HEK293 (cell line): ENCODE measurements around the gene FAM78B.

Experiments
- CTCF ChIA-PET: fragments of 350-600 bp; formaldehyde crosslinking; extraction: SDS; loops from one replicate; lab custom pipeline; 2021; ENCODE audit warnings: antibody characterized with exemption; lab: Yijun Ruan, JAX
- POLR2A ChIA-PET: fragments of 300-600 bp; formaldehyde crosslinking; extraction: SDS; loops from one replicate; lab custom pipeline; 2020; ENCODE audit warnings: antibody characterized with exemption, inconsistent platforms; lab: Yijun Ruan, JAX
- H3K27ac ChIP-seq: fragments of 200-500 bp; sonication (Bioruptor generic); 2 replicates; pipeline ENCODE4 v1.5.1; 2014; ENCODE audit warnings: low read depth, low read length, control low read depth, inconsistent platforms; ENCODE audit errors: extremely low read depth
- H3K36me3 ChIP-seq, 2 experiments: fragments of 200-500 bp in 1 of 2; sonication (Bioruptor generic) in 1 of 2; 1 replicate in 1 of 2; 2 replicates in 1 of 2; pipeline ENCODE4 v1.5.1; 2014 to 2017; ENCODE audit warnings: inconsistent platforms in 2 of 2, low read length in 2 of 2; ENCODE audit not compliant: control insufficient read depth in 2 of 2, insufficient read depth in 1 of 2
- H3K4me1 ChIP-seq: fragments of 200-500 bp; sonication (Bioruptor generic); 2 replicates; pipeline ENCODE4 v1.5.1; 2014; ENCODE audit warnings: mild to moderate bottlenecking, low read length, inconsistent platforms; ENCODE audit not compliant: control insufficient read depth, insufficient read depth
- H3K4me3 ChIP-seq: 2 replicates; pipeline ENCODE4 v1.5.1; 2011; ENCODE audit warnings: low read depth, mild to moderate bottlenecking, control low read depth, low read length, moderate library complexity
- H3K9me3 ChIP-seq: fragments of 200-500 bp; sonication (Bioruptor generic); 2 replicates; pipeline ENCODE4 v1.5.1; 2014; ENCODE audit warnings: low read depth, low read length, inconsistent platforms; ENCODE audit not compliant: control insufficient read depth, insufficient read depth
- ATF2 ChIP-seq: fragments of 450-650 bp; formaldehyde crosslinking; IDR thresholded peaks from 2 replicates; pipeline ENCODE4 v1.5.1; 2016; ENCODE audit warnings: missing biosample characterization, missing genetic modification characterization, low read depth
- PATZ1 ChIP-seq: fragments of 450-650 bp; formaldehyde crosslinking; IDR thresholded peaks from 2 replicates; pipeline ENCODE4 v1.5.1; 2016; ENCODE audit warnings: missing biosample characterization, missing genetic modification characterization
- PRDM10 ChIP-seq: fragments of 450-650 bp; formaldehyde crosslinking; IDR thresholded peaks from 2 replicates; pipeline ENCODE4 v1.5.1; 2016; ENCODE audit warnings: missing biosample characterization, missing genetic modification characterization
- ZBTB1 ChIP-seq: fragments of 450-650 bp; formaldehyde crosslinking; IDR thresholded peaks from 2 replicates; pipeline ENCODE4 v1.5.1; 2016; ENCODE audit warnings: missing biosample characterization, missing genetic modification characterization
- ZBTB17 ChIP-seq: fragments of 450-650 bp; formaldehyde crosslinking; IDR thresholded peaks from 2 replicates; pipeline ENCODE4 v1.5.1; 2016; ENCODE audit warnings: missing biosample characterization, missing genetic modification characterization
- ZBTB7A ChIP-seq: fragments of 450-650 bp; formaldehyde crosslinking; IDR thresholded peaks from 2 replicates; pipeline ENCODE4 v1.5.1; 2016; ENCODE audit warnings: low read depth, missing biosample characterization, missing genetic modification characterization
- ZNF138 ChIP-seq: fragments of 450-650 bp; formaldehyde crosslinking; IDR thresholded peaks from 2 replicates; pipeline ENCODE4 v1.5.1; 2016; ENCODE audit warnings: missing biosample characterization, missing genetic modification characterization, borderline replicate concordance
- ZNF221 ChIP-seq: fragments of 450-650 bp; formaldehyde crosslinking; IDR thresholded peaks from 2 replicates; pipeline ENCODE4 v1.5.1; 2017; ENCODE audit warnings: missing biosample characterization, missing genetic modification characterization, borderline replicate concordance
- ZNF266 ChIP-seq: fragments of 450-650 bp; formaldehyde crosslinking; IDR thresholded peaks from 2 replicates; pipeline ENCODE4 v1.5.1; 2016; ENCODE audit warnings: missing biosample characterization, missing genetic modification characterization, low read depth
- ZNF391 ChIP-seq: fragments of 450-650 bp; formaldehyde crosslinking; IDR thresholded peaks from 2 replicates; pipeline ENCODE4 v1.5.1; 2016; ENCODE audit warnings: low read depth, missing biosample characterization, missing genetic modification characterization, borderline replicate concordance
- ZNF548 ChIP-seq: fragments of 450-650 bp; formaldehyde crosslinking; IDR thresholded peaks from 2 replicates; pipeline ENCODE4 v1.5.1; 2016; ENCODE audit warnings: missing biosample characterization, missing genetic modification characterization
- ZNF561 ChIP-seq: fragments of 450-650 bp; IDR thresholded peaks from 2 replicates; pipeline ENCODE4 v1.5.1; 2018; ENCODE audit warnings: missing biosample characterization, missing genetic modification characterization, borderline replicate concordance

FAM78B gene

DNA sequence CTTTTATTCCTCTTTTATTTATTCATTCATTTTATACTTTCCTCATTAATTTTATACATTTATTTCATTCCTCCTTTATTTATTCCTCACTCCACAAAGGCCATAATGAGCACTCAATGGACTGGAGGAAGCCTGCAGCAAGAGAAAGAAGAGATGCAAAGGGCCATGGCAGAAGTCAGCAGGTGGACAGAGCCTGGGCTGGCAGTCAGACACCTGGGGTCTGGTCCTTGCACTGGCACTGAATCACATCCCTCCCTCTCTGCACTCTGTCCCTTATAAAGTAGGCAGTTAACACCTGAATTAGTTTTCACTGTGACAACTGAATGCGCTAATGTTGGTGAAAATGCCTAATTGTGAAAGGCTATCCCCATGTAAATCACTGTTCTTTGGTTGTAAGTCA lies 38.6 kb downstream of the FAM78B start (continued):
- TF ChIP-seq ZNF391 (no peak), ZBTB7A (no peak), ZNF138 (tag by site-specific recombination) (no peak), ZNF561 (tag by site-specific recombination) (no peak), ZBTB17 (tag by site-specific recombination) (no peak), PATZ1 (no peak), ATF2 (tag by site-specific recombination) (no peak)
- TF ChIP-seq, all 188 proteins: peak for 0

DNA sequence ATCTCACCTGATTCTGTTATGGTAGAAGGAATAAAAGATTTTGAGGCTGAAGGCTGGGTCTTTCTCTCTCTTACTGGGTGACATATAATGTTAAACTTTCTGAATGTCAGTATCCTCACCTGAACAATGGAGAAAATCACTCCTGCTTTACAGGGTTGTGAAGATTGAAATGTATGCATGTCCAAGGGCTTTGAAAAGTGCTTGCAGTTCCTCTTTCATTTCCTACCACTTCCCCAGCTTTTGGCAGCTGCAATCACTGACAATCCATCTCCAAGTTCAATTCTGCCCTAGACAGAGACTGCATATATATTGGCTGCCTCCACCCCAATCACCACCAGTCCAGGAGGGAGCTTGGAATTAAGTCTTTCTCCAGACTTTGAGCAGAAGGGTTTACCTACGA lies 39.8 kb downstream of the FAM78B start:
- Histone ChIP-seq H3K4me1 (no peaks in the 10 kb centered on the region), H3K27ac (no peak overlapping the region), H3K36me3 (no peaks in the 10 kb centered on the region), H3K4me3 (no peak overlapping the region), H3K9me3 (no peaks in the 10 kb centered on the region)
- ChIA-PET POLR2A (no interaction called here), CTCF (interaction anchor here (0.8 kb wide), 1 partner anchor 44 kb away, joined by 3 read pairs; no protein-coding TSS in a partner anchor)
- TF ChIP-seq ZNF266 (tag by site-specific recombination) (no peak), ZNF548 (tag by site-specific recombination) (no peak), ZBTB1 (tag by site-specific recombination) (no peak)

- CTCF ChIA-PET: interaction anchor here (0.5 to 0.7 kb wide), 3 partner anchors 194 to 764 kb away, joined by 3 read pairs; no protein-coding TSS in a partner anchor
These were observed 43.8 kb downstream of the FAM78B start for GRCh38 chr1:166122873-166123466.

More at GRCh38 chr1:166122873-166123466, 43.8 kb downstream of the FAM78B start:
- H3K27ac ChIP-seq: no peak overlapping the region
- TF ChIP-seq ZNF221 (tag by site-specific recombination) (no peak), PRDM10 (tag by site-specific recombination) (no peak)
- no peaks in the 10 kb centered on the region for H3K9me3 ChIP-seq
- H3K36me3 ChIP-seq: no peaks in the 10 kb centered on the region
- POLR2A ChIA-PET: no interaction called here
- H3K4me1 ChIP-seq: no peaks in the 10 kb centered on the region
- H3K4me3 ChIP-seq: no peak overlapping the region
